Endothelial cell (in vitro differentiated cells): Measurements from ENCODE around the gene CARD6. TPM values are rescaled to one million over a fixed set of nuclear protein-coding genes. Genes with fewer than 3 reads are reported as not detected.

Experiments
- DNase-seq: peaks from one replicate; pipeline ENCODE4 v3.0.0; 2021; ENCODE audit warnings: low spot score
- H3K27ac Mint-ChIP-seq: one replicate; pipeline ENCODE4 v1.8.0; 2021; ENCODE audit warnings: mixed read lengths, inconsistent platforms; ENCODE audit not compliant: unreplicated experiment
- H3K27me3 Mint-ChIP-seq: one replicate; pipeline ENCODE4 v1.8.0; 2021; ENCODE audit warnings: mild to moderate bottlenecking, moderate library complexity, mixed read lengths, inconsistent platforms; ENCODE audit not compliant: unreplicated experiment
- H3K36me3 Mint-ChIP-seq: one replicate; pipeline ENCODE4 v1.8.0; 2021; ENCODE audit warnings: mild to moderate bottlenecking, low read depth, mixed read lengths, inconsistent platforms; ENCODE audit not compliant: unreplicated experiment
- H3K4me1 Mint-ChIP-seq: one replicate; pipeline ENCODE4 v1.8.0; 2021; ENCODE audit warnings: mild to moderate bottlenecking, mixed read lengths, inconsistent platforms; ENCODE audit not compliant: unreplicated experiment
- H3K4me3 Mint-ChIP-seq: one replicate; pipeline ENCODE4 v1.8.0; 2021; ENCODE audit warnings: mild to moderate bottlenecking, mixed read lengths, inconsistent platforms; ENCODE audit not compliant: unreplicated experiment
- H3K9me3 Mint-ChIP-seq: one replicate; pipeline ENCODE4 v1.8.0; 2021; ENCODE audit warnings: mixed read lengths, inconsistent platforms; ENCODE audit not compliant: unreplicated experiment
- total RNA-seq: library from RNA; stranded (reverse); fragmentation: NEBNext Ultra II Directional; extraction: Animal tissue kit (Norgen Biotek cat#: 25700); gene quantifications from one replicate; pipeline ENCODE4 v1.2.1, GENCODE V29; 2021; ENCODE audit not compliant: unreplicated experiment
- TF ChIP-seq, protein P1 (sequence below): fragments of 200-600 bp; sonication (generic); IDR thresholded peaks from one replicate; pipeline ENCODE4 v1.5.0; 2021; ENCODE audit warnings: antibody characterized with exemption; ENCODE audit not compliant: unreplicated experiment

Gene CARD6
- total RNA-seq, 1 donor from 2014 or later = 3.7 TPM

DNA sequence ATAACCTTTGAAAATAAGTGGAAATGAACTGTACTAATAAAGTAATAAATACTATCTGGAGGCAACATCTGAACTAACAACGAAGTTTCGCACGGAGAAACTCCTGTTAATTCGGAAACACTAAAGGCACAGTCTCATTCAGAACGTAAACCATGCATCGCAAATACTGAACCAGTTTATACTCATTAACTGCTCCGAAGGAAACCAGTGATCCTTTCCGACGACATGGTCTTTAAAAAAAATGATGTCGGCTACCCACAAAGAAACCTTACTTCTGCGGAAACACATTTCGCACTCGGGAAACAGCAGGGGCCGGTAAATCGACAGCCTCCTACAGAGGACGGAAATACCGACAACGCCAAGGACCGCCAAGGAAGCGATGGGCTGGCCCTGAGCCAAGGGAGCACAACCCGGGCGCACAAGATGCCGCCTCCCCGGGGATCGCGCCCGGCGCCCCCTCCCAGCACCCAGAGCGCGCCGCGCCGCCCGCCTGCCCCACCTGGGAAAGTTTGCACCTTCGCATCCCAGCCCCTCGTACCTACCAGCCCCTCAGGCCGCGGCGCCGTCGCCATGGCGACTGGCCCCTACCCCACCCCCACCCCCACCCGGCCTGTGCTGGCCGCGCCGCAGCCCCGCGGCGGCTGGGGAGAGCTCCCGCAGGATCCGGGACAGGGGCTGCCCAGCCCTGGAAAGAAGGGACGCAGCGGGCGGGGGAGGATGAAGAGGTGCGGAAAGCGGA is 43.7 kb upstream of the CARD6 start:
- H3K27ac Mint-ChIP-seq = peak overlapping the region; percentile 99
- H3K36me3 Mint-ChIP-seq = peaks cover 8% of the 10 kb centered on the region
- no peaks in the 10 kb centered on the region for H3K9me3 Mint-ChIP-seq
- peak overlapping the region; percentile 97 for H3K4me3 Mint-ChIP-seq
- DNase-seq = peak; percentile 75
- peaks cover 6% of the 10 kb centered on the region for H3K27me3 Mint-ChIP-seq
- TF ChIP-seq, protein P1, sequence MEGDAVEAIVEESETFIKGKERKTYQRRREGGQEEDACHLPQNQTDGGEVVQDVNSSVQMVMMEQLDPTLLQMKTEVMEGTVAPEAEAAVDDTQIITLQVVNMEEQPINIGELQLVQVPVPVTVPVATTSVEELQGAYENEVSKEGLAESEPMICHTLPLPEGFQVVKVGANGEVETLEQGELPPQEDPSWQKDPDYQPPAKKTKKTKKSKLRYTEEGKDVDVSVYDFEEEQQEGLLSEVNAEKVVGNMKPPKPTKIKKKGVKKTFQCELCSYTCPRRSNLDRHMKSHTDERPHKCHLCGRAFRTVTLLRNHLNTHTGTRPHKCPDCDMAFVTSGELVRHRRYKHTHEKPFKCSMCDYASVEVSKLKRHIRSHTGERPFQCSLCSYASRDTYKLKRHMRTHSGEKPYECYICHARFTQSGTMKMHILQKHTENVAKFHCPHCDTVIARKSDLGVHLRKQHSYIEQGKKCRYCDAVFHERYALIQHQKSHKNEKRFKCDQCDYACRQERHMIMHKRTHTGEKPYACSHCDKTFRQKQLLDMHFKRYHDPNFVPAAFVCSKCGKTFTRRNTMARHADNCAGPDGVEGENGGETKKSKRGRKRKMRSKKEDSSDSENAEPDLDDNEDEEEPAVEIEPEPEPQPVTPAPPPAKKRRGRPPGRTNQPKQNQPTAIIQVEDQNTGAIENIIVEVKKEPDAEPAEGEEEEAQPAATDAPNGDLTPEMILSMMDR = no peak
- H3K4me1 Mint-ChIP-seq = peaks cover 31% of the 10 kb centered on the region

DNA sequence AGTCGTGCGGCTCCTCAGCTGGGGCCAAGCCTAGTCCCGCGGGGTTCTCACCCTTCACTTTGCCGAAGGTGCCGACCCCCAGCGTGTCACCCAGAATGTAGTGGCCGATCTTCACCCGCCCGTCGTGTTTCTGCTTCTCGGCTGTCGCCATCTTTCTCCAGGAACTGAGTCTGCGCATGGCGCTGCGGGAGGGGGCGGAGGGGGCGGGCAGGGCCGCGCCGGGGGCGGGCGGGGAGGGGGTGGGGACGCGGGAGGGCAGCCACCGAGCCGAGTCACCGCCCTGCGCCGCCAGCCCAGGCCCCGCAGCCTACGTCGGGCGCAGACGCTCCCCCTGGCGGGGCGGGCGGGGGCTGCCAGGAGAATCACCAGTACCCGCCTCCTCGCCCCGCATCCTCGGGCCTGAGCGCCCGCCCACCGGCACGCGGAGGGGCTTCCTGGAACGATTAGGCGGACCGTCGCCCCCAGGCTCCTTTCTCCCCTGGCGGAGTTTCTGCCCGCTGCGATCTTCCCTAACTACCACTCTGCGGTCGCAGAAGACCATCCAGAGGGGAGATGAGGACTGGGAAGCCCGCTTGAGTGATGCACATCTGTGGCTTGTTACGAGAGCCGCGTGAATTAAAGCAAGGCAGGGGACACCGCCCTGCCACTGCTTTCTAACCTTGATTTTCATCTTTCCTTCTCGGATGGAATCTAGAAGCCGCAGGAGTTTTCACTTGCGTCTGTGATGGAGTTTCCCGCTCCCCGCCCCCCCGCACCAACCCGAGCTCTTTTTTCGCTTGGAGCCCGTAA is 43.0 kb upstream of the CARD6 start, which contains the start of gene PRKAA1:
Gene PRKAA1 (minus strand): TSS at position 363 of the 789 bp plus-strand sequence. CDS start 185 bp downstream, at position 178.
- Mint-ChIP-seq H3K27me3 (peaks cover 6% of the 10 kb centered on the region), H3K9me3 (no peaks in the 10 kb centered on the region), H3K36me3 (peaks cover 8% of the 10 kb centered on the region), H3K4me1 (peaks cover 28% of the 10 kb centered on the region), H3K27ac (peak within 1 kb of the TSS; percentile 99), H3K4me3 (peak within 1 kb of the TSS; percentile 97)
- TF ChIP-seq, protein P1 = peak; percentile 84
- DNase-seq = peak; percentile 98

DNA sequence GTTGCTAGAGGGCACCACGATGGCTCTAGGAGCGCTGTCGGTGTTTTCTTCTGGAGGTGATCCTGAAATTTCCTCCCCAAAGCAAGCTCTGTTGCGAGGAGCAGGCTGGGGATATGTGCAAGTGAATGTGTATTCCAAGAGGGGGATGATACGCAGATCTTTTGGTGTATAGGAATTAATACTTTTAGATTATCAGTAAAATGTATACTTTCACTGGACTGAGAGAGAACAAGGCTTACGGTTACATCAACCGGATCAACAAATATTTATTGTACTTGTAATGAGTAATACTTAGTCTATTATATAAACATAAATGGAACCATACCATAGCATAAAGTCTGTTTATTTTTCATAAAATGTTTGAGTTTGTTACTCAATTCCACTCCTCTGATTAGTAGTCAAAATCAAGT is 42.4 kb upstream of the CARD6 start:
- Mint-ChIP-seq H3K27me3 (peaks cover 6% of the 10 kb centered on the region), H3K36me3 (peaks cover 8% of the 10 kb centered on the region), H3K4me1 (peaks cover 23% of the 10 kb centered on the region), H3K4me3 (peak overlapping the region; percentile 94), H3K9me3 (no peaks in the 10 kb centered on the region), H3K27ac (peak overlapping the region; percentile 86)
- no peak for DNase-seq
- TF ChIP-seq, protein P1 = no peak

DNA sequence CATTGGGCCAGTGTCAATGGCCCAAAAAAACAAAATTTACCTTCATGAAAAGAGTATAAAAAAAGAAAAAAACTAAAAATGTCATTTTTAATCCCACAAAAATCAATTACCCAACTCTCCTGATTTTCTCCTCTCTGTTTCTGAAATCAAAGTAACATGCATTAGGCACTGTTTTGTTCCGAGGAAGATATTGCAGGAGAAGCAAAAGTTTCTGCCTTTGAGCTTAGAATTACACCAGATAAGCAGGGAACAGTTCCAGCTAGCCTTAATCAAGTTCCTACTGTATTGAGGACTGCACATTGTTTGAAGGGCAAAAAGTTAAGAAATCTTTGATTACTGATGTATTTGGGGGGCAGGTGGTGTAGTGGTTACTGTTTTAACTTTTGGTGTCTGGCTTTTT is 41.9 kb upstream of the CARD6 start:
- H3K4me1 Mint-ChIP-seq = peaks cover 20% of the 10 kb centered on the region

More for the DNA sequence above, 41.9 kb upstream of the CARD6 start:
- no peaks in the 10 kb centered on the region for H3K9me3 Mint-ChIP-seq
- no peak for DNase-seq
- H3K27ac Mint-ChIP-seq = no peak overlapping the region
- H3K36me3 Mint-ChIP-seq = peaks cover 8% of the 10 kb centered on the region
- H3K27me3 Mint-ChIP-seq = peaks cover 6% of the 10 kb centered on the region
- H3K4me3 Mint-ChIP-seq = peak overlapping the region; percentile 94
- TF ChIP-seq, protein P1 = no peak
